CD4-positive, alpha-beta T cell treated with Interleukin-6 at 100 ng/mL for 8 hours (primary cell): ENCODE measurements around the gene KCNH1.

ENCODE experiments used
- DNase-seq: peaks from one replicate; pipeline ENCODE4 v3.0.0-alpha.2; 2020; ENCODE audit warnings: mixed read lengths, low spot score

The KCNH1 gene

GRCh38 chr1:211133836-211134669, at the start of gene KCNH1:
KCNH1 (minus strand) TSS chr1:211134148; CDS start chr1:211133945, 203 bp downstream.
- peak; percentile 69 for DNase-seq

GRCh38 chr1:211182746-211183145, 48.8 kb upstream of the KCNH1 start:
- no peak for DNase-seq

- no peak for DNase-seq
These were observed 40.4 kb upstream of the KCNH1 start for GRCh38 chr1:211174375-211174774.

GRCh38 chr1:211172657-211173056, 38.7 kb upstream of the KCNH1 start:
- DNase-seq = no peak

- no peak for DNase-seq
These were observed 35.4 kb upstream of the KCNH1 start for GRCh38 chr1:211169353-211169752.

- DNase-seq = no peak
These were observed 24.9 kb upstream of the KCNH1 start for GRCh38 chr1:211158866-211159265.

GRCh38 chr1:211155040-211155439, 21.1 kb upstream of the KCNH1 start:
- DNase-seq = no peak

- no peak for DNase-seq
These were observed 20.0 kb upstream of the KCNH1 start for GRCh38 chr1:211153932-211154331.

GRCh38 chr1:211148366-211148765, 14.4 kb upstream of the KCNH1 start:
- no peak for DNase-seq

GRCh38 chr1:211145944-211146343, 12.0 kb upstream of the KCNH1 start:
- DNase-seq = no peak

GRCh38 chr1:211135342-211135950, 1.5 kb upstream of the KCNH1 start:
- peak; percentile 4 for DNase-seq

GRCh38 chr1:211133393-211133835, 534 bp downstream of the KCNH1 start:
- DNase-seq = peak; percentile 1

- no peak for DNase-seq
These were observed 1.1 kb downstream of the KCNH1 start for GRCh38 chr1:211132721-211133392.

- DNase-seq = no peak
These were observed 4.2 kb downstream of the KCNH1 start for GRCh38 chr1:211129776-211130175.

GRCh38 chr1:211127166-211127565, 6.8 kb downstream of the KCNH1 start:
- no peak for DNase-seq

- no peak for DNase-seq
These were observed 7.3 kb downstream of the KCNH1 start for GRCh38 chr1:211126622-211127021.

- DNase-seq = no peak
These were observed 15.4 kb downstream of the KCNH1 start for GRCh38 chr1:211118407-211119102.

GRCh38 chr1:211114446-211114845, 19.5 kb downstream of the KCNH1 start:
- no peak for DNase-seq

- no peak for DNase-seq
These were observed 20.4 kb downstream of the KCNH1 start for GRCh38 chr1:211113566-211113965.

- DNase-seq = no peak
These were observed 22.6 kb downstream of the KCNH1 start for GRCh38 chr1:211111351-211111750.

- no peak for DNase-seq
These were observed 32.5 kb downstream of the KCNH1 start for GRCh38 chr1:211101481-211101880.

- no peak for DNase-seq
These were observed 34.6 kb downstream of the KCNH1 start for GRCh38 chr1:211099393-211099792.
